Hippocampal formation (tissue), 2 donors: ENCODE results near the gene ZBTB4.

Experiments
- DNase-seq, 2 donors: peaks; one replicate each; lab custom pipeline; 2025; lab: John Stamatoyannopoulos, UW

The ZBTB4 gene

GRCh38 chr17:7440113-7440833 lies 39.2 kb downstream of the ZBTB4 start:
- DNase-seq, result peak in 1 of 2 donors; percentile 15

DNA sequence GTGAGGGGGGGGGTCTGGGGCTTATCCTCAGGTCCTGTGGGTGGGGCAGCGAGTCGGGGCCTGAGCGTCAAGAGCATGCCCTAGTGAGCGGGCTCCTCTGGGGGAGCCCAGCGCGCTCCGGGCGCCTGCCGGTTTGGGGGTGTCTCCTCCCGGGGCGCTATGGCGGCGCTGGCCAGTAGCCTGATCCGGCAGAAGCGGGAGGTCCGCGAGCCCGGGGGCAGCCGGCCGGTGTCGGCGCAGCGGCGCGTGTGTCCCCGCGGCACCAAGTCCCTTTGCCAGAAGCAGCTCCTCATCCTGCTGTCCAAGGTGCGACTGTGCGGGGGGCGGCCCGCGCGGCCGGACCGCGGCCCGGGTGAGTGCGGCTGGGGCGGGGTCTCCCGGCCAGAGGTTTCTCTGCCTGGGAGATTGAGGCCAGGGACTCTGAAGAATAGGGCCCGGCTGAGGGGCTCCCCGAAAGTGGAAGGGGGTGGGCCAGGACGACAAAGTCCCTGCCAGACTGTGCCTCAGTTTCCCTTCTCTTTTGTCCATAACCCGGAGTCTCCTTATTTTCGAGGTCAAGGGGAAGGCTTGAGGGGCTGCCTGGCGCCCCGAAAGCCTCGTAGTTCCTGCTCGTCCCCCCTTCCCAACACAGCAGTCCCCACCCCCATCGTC lies 39.8 kb downstream of the ZBTB4 start, which contains the start of gene FGF11:
Gene FGF11 (plus strand): TSS at position 51 of the 651 bp plus-strand sequence. CDS start 109 bp downstream, at position 160.
- no peak for DNase-seq

DNA sequence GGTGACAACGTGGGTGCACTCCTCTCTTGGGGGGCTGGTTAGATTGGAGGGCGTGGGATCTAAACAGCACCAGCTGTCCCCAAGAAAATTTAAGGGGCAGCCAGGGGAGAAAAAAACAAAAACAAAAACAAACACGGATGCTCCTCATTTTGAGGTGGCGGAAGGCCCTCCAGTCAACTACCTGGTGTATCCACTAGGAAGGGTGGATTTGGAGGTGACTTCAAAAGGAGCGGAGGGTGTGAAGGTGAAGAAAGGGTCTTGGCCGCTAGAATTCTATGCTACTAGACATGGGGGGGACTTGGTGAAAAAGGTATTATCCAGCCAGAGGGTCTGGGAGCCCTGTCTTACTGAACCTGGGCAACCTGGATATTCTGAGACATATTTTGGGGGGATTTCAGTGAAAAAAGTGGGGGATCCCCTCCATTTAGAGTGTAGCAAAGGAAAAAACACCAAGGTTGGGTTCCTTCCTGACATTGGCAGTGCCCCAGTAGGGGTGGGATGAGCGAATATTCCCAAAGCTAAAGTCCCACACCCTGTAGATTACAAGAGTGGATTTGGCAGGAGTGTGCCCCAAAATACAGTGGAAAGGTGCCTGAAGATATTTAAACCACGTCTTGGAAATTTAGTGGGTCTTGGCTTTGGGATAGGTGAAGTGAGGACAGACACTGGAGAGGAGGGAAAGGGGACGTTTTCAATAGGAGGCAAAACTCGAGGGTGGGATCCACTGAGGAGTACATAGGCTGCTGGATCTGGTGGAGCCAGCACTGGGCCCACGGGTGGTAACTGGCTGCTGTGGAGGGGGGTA lies 40.6 kb downstream of the ZBTB4 start:
- DNase-seq, result no peak

GRCh38 chr17:7437950-7438614 lies 41.3 kb downstream of the ZBTB4 start:
- DNase-seq, result peak; percentile 17 to 54

DNA sequence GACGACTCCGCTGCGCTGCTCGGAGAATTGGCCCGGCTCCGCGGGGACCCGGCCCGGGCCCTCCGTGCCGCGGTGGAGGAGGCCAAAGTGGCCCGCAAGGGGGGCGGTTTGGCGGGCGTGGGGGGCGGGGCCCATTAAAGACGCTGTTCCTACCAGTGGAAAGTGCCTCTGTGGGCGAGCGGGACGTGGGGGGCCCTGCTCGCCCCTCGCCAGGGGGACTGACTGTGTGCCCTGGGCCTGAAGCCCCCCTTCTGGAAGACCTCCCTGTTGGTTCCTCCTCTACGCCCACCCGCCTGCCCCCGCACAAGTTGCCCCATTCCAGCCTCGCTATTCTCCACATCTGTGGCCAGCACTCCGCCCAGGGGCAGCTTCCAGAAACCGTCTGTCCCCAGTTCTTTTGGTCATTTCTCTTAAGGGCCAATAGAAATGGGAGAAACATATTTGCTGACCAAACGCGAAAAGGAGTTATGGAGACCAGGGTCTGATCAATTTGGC lies 42.0 kb downstream of the ZBTB4 start:
- no peak for DNase-seq

GRCh38 chr17:7436556-7437368 lies 42.7 kb downstream of the ZBTB4 start:
- peak; percentile 44 to 53 for DNase-seq

GRCh38 chr17:7435676-7436555 lies 43.5 kb downstream of the ZBTB4 start:
- peak in 1 of 2 donors; percentile 23 for DNase-seq

- no peak for DNase-seq
Measured at GRCh38 chr17:7432296-7432695, 47.1 kb downstream of the ZBTB4 start.

DNA sequence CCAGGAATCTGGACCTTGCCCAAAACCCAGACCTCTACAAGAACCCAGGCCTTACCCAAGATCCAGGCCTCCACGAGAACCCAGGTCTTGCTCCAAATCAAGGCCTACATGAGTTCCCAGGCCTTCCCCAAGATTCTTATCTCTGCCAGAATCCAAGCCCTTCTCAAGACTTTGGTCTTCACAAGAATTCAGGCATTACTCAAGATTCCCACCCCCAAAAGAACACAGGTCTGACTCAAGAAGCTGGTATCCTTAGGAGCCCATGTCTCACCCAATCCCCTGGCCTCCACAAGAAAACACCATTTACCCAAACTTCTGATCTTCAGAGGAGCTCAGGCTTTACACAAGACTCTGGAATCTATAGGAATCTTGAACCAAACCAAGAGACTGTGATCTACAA lies 48.2 kb downstream of the ZBTB4 start:
- DNase-seq, result no peak

GRCh38 chr17:7429722-7430121 lies 49.7 kb downstream of the ZBTB4 start:
- DNase-seq, result no peak

- DNase-seq, result no peak
Measured at GRCh38 chr17:7428557-7428956, 50.9 kb downstream of the ZBTB4 start, which contains the start of gene SPEM3. Gene SPEM3, plus strand, starts transcription at chr17:7428857. Its CDS starts 46 bp downstream, at chr17:7428903.

GRCh38 chr17:7427549-7427948 lies 51.9 kb downstream of the ZBTB4 start:
- DNase-seq, result no peak

- DNase-seq, result no peak
Measured at GRCh38 chr17:7426896-7427489, 52.4 kb downstream of the ZBTB4 start.

- no peak for DNase-seq
Measured at GRCh38 chr17:7426203-7426863, 53.1 kb downstream of the ZBTB4 start.

- DNase-seq, result no peak
Measured at GRCh38 chr17:7425756-7426155, 53.7 kb downstream of the ZBTB4 start.

GRCh38 chr17:7425316-7425715 lies 54.1 kb downstream of the ZBTB4 start, which contains the start of gene SPEM2:
Gene SPEM2, plus strand, starts transcription at chr17:7425616. Its CDS starts 73 bp downstream, at chr17:7425689.
- no peak for DNase-seq

DNA sequence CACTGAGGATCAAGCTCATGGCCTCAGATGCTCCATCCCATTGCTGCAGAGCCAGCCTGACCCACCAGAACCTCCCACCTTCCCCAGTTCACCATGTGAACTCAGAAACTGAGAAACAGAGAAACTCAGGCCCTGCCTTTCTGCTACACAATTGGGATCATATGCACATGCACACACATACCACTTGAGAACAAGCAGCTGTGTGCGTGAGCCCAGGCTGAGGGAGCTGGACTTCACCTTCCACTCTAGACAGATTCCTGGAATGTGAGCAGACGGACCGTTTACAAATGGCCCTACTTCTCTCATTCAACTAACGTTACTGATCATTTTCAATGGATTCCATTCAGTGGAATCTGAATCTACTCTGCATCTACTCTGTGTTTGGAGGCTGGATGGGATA lies 55.8 kb downstream of the ZBTB4 start:
- no peak for DNase-seq

DNA sequence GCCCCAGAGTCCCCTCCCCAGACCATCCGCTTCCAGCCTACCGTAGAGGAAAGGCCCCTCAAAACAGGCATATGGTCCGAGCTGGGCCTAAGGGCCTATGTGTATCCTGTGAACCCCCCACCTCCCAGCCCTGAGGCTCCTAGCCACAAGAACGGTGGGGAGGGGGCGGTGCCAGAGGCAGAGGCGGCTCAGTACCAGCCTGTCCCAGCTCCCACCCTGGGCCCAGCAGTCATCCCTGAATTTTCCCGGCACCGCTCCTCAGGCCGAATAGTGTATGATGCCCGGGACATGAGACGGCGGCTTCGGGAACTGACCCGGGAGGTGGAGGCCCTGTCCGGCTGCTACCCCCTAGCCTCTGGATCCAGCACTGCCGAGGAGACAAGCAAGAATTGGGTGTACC lies 58.2 kb downstream of the ZBTB4 start:
- DNase-seq, result no peak
